ENCODE data around the gene AVL9.

DNA sequence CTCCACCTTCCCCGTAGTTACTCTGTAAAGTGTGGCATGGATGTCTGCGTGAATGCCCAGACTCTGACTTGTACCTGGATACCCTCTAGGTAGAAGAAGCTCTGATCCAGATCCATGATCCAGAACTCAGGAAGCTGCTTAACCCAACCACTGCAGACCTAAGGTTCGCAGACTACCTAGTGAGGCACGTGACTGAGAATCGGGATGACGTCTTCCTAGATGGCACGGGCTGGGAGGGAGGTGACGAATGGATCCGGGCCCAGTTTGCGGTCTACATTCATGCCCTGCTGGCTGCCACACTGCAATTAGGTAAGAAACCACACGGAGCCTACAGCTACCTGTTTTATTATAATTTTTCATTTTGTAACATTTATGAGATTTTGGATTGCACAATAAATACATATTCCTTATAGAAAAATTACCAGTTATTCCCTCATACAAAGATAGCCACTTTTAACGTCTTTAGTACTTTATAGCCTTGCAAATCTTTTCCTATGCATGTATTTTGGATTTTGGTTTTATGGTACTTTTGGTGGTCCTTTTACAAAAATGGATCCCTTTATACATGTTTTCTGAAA lies 77.9 kb downstream of the AVL9 start:
- TF ChIP-seq, protein P1, sequence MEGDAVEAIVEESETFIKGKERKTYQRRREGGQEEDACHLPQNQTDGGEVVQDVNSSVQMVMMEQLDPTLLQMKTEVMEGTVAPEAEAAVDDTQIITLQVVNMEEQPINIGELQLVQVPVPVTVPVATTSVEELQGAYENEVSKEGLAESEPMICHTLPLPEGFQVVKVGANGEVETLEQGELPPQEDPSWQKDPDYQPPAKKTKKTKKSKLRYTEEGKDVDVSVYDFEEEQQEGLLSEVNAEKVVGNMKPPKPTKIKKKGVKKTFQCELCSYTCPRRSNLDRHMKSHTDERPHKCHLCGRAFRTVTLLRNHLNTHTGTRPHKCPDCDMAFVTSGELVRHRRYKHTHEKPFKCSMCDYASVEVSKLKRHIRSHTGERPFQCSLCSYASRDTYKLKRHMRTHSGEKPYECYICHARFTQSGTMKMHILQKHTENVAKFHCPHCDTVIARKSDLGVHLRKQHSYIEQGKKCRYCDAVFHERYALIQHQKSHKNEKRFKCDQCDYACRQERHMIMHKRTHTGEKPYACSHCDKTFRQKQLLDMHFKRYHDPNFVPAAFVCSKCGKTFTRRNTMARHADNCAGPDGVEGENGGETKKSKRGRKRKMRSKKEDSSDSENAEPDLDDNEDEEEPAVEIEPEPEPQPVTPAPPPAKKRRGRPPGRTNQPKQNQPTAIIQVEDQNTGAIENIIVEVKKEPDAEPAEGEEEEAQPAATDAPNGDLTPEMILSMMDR (IDR thresholded peaks at IDR 0.05; ENCODE audit: poor library complexity): no peak
- TF ChIP-seq EZH2 (IDR thresholded peaks at IDR 0.05; ENCODE audit: borderline replicate concordance): no peak
- TF ChIP-seq EZH2phosphoT487 (IDR thresholded peaks at IDR 0.05; ENCODE audit: low read depth, severe bottlenecking, unreplicated experiment): no peak

Data from hepatocyte (in vitro differentiated cells).